BLaER1 treated with 17β-estradiol and CSF1 and Interleukin-3, amounts not matched to agents 10 nM and 100 nM (cell line): ENCODE results near the gene GPC5.
"Not testable (repeated sequence)": the region's sequence is repeated elsewhere in the genome, so short reads cannot be mapped to it uniquely, and the experiment has no call there.

ENCODE experiments used
- H3K27ac ChIP-seq, 11 experiments: shearing (Covaris generic); formaldehyde crosslinking; 2 replicates each; pipeline ENCODE4 v1.8.1; 2022
- H3K27me3 ChIP-seq, 11 experiments: shearing (Covaris generic); formaldehyde crosslinking; 2 replicates each; pipeline ENCODE4 v1.8.1; 2022
- H3K36me3 ChIP-seq, 11 experiments: shearing (Covaris generic); formaldehyde crosslinking; 2 replicates each; pipeline ENCODE4 v1.8.1; 2022
- H3K4me1 ChIP-seq, 10 experiments: shearing (Covaris generic); formaldehyde crosslinking; 2 replicates each; pipeline ENCODE4 v1.8.1; 2022
- H3K4me2 ChIP-seq, 11 experiments: shearing (Covaris generic); formaldehyde crosslinking; 2 replicates each; pipeline ENCODE4 v1.8.1; 2022
- H3K4me3 ChIP-seq, 10 experiments: shearing (Covaris generic); formaldehyde crosslinking; 2 replicates each; pipeline ENCODE4 v1.8.1; 2022
- H3K9ac ChIP-seq, 11 experiments: shearing (Covaris generic); formaldehyde crosslinking; 2 replicates each; pipeline ENCODE4 v1.8.1; 2022
- H3K9me3 ChIP-seq, 11 experiments: shearing (Covaris generic); formaldehyde crosslinking; replicated peaks in 1 of 11; 2 replicates each; pipeline ENCODE4 v1.8.1; 2022
- H4K20me1 ChIP-seq, 11 experiments: shearing (Covaris generic); formaldehyde crosslinking; 2 replicates each; pipeline ENCODE4 v1.8.1; 2022
- Cebpa-rat ChIP-seq, 11 experiments: shearing (Covaris generic); IDR thresholded peaks; 2 replicates each; pipeline ENCODE4 v1.8.1; 2022

The GPC5 gene

DNA sequence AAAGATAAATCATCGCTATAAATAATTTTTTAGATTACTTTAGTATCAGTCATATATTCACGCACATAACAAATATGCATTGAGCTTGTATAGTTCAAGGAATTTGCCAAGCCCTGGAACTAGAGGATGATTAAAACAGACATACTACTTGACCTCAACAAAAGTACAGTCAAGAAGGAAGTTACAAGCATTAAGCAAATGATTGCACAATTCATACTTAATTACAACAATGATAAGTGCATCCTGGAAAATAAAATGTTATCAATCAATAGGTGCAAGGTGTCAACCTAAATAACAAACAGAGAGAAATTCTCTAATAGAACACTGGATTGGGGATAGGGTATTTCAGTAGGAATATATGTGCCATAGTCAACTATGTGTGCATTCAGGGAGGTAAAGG, 491.2 kb downstream of the GPC5 start:
- TF ChIP-seq Cebpa-rat (IDR thresholded peaks at IDR 0.05) = peak in 2 of 11 experiments; percentile 34 to 58; a peak in 2 of 22 replicates
- Histone ChIP-seq H3K4me1 (no peaks in the 10 kb centered on the region), H3K4me3 (no peak overlapping the region), H3K36me3 (no peaks in the 10 kb centered on the region), H4K20me1 (no peaks in the 10 kb centered on the region), H3K4me2 (no peak overlapping the region), H3K9ac (no peak overlapping the region), H3K27ac (no peak overlapping the region), H3K9me3 (peaks cover 0 to 20% (median 0%) of the 10 kb centered on the region in 11 experiments; a peak in 7 of 22 replicates), H3K27me3 (no peaks in the 10 kb centered on the region)

DNA sequence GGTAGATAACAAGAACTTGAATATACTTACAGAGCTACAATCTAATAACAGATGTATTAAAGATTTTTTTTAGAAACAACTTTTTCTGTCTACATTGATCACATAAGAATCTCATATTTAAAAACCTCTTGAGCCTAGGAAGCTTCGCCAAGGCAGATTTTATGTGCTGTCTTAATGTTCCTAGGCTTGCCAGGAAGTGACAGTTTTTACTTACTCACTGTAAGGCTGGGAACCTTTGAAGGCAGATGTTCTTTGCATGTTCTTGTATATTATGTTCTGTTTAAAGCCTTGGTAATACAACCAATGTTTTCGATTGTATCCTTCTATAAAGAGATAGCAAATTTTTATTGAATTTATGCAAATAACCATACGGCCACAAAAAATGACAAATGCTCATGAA, 492.7 kb downstream of the GPC5 start:
- H3K27ac ChIP-seq = no peak overlapping the region
- no peak overlapping the region for H3K4me2 ChIP-seq
- H3K9ac ChIP-seq = no peak overlapping the region
- H3K4me3 ChIP-seq = no peak overlapping the region
- no peaks in the 10 kb centered on the region for H3K4me1 ChIP-seq
- TF ChIP-seq Cebpa-rat (IDR thresholded peaks at IDR 0.05) = no peak
- no peaks in the 10 kb centered on the region for H3K36me3 ChIP-seq
- H4K20me1 ChIP-seq = no peaks in the 10 kb centered on the region
- peaks cover 0 to 20% (median 0%) of the 10 kb centered on the region in 11 experiments; a peak in 7 of 22 replicates for H3K9me3 ChIP-seq
- no peaks in the 10 kb centered on the region for H3K27me3 ChIP-seq

DNA sequence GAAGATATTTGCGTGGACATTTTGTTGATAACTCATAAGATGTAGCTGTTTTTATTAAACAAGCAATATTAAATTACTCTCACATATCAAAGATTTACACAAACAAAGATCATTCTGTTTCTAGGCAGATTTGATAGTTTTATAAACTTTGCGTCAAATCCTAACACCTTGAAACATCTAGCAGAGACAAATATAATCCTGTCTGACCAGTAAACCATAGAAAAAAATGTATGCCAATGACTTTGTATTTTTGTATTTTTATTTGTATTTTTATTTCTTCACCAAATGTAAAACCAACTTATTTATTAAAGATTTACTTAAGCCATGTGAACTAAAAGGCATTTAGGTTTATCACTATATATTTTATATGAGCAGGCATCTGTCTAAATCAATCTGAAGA, 494.6 kb downstream of the GPC5 start:
- Histone ChIP-seq H3K9ac (no peak overlapping the region), H3K4me3 (no peak overlapping the region), H3K27ac (no peak overlapping the region), H3K9me3 (peaks cover 0 to 10% (median 0%) of the 10 kb centered on the region in 11 experiments; a peak in 7 of 22 replicates), H4K20me1 (no peaks in the 10 kb centered on the region), H3K4me2 (no peak overlapping the region), H3K27me3 (no peaks in the 10 kb centered on the region), H3K4me1 (no peaks in the 10 kb centered on the region), H3K36me3 (no peaks in the 10 kb centered on the region)
- no peak for TF ChIP-seq Cebpa-rat (IDR thresholded peaks at IDR 0.05)

DNA sequence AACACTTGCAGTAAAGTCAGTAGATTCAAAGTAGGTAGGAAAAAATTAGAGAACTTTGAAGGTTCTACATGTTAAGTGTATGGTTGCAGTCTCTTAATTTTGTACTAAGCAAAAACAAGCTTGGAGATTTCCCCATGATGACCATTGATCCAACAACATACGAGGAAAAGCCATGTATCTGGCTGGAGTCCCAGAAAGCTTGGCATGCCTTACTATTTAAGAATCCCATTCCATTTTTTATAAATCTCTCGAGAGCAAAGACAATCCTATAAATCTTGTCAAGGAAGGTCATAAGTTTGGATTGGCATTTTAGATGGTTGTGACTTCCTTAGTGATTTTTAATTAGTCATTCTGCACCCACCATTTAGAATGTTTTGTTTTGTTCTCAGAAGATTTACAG, 495.9 kb downstream of the GPC5 start:
- peaks cover 0 to 3% (median 0%) of the 10 kb centered on the region in 11 experiments; a peak in 1 of 22 replicates for H3K9me3 ChIP-seq
- no peaks in the 10 kb centered on the region for H3K36me3 ChIP-seq
- no peak overlapping the region for H3K27ac ChIP-seq
- no peak overlapping the region for H3K4me2 ChIP-seq
- no peaks in the 10 kb centered on the region for H3K27me3 ChIP-seq
- no peaks in the 10 kb centered on the region for H3K4me1 ChIP-seq
- H4K20me1 ChIP-seq = no peaks in the 10 kb centered on the region
- no peak overlapping the region for H3K9ac ChIP-seq
- no peak overlapping the region for H3K4me3 ChIP-seq
- no peak for TF ChIP-seq Cebpa-rat (IDR thresholded peaks at IDR 0.05)

DNA sequence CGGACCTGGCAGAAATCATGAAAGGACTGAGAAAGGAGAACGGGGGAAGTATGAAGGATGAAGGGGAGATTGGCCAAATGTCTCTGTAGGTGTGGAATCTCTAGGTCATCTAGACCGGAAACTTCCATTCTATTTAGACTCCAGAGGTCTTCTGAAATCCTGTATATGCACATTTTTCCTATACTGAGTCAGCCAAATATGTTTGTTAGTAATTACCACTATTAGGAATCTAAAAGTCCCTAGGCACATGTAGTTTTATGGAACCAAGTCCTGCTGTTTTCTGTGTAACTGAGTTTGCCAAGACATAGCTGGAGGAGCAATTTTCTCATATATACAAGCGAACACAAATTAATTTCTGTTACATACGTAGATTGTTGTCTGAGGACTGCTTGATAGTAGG, 498.1 kb downstream of the GPC5 start:
- peaks cover 0 to 3% (median 0%) of the 10 kb centered on the region in 11 experiments; a peak in 1 of 22 replicates for H3K9me3 ChIP-seq
- H3K27ac ChIP-seq = no peak overlapping the region
- H3K9ac ChIP-seq = no peak overlapping the region
- H3K4me3 ChIP-seq = no peak overlapping the region
- H3K4me2 ChIP-seq = no peak overlapping the region
- H3K4me1 ChIP-seq = no peaks in the 10 kb centered on the region
- no peaks in the 10 kb centered on the region for H3K27me3 ChIP-seq
- no peaks in the 10 kb centered on the region for H4K20me1 ChIP-seq
- no peaks in the 10 kb centered on the region for H3K36me3 ChIP-seq
- TF ChIP-seq Cebpa-rat (IDR thresholded peaks at IDR 0.05) = no peak

DNA sequence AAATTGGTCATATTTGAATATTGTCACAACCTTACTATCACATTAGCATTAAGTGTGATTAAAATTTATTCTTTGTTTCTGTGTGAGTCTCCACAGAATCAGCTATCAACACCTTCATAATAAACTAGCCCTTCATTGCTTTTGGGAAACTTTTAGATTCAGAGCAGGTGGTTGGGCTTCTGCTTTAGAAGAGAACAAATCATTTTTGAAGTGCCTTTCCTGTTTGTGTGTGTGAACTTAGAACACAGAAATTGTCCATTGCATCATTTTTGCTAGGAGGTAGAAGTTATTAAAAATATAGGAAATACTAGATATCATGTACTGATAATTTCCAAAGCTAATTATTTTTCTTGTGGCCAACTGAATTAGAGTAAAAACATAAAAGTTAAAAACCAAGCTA, 500.6 kb downstream of the GPC5 start:
- H3K9ac ChIP-seq, H4K20me1 ChIP-seq, H3K36me3 ChIP-seq, H3K27ac ChIP-seq, H3K4me3 ChIP-seq, H3K4me1 ChIP-seq, H3K4me2 ChIP-seq, H3K27me3 ChIP-seq, H3K9me3 ChIP-seq: not testable (repeated sequence)

DNA sequence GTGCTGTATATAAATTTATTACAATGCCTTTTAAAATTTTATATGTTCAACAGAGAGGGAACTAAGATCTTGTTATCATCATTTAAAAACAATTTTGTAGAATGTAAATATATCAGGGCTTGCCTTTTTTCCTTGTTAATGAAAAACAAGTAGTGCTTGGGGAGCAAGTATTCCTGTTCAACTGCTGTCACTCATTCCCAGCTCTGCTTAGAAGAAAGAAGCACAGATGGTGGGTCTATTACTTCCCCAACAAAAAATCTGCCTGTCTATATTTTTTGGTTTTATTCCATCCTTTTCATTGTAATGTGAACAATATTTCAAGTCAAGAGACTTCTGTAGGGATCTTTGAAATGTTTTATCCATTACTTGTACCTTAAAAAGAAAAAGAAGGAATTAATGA, 503.9 kb downstream of the GPC5 start:
- TF ChIP-seq Cebpa-rat (IDR thresholded peaks at IDR 0.05) = no peak
- no peak overlapping the region for H3K4me2 ChIP-seq
- H3K27ac ChIP-seq = no peak overlapping the region
- H3K9ac ChIP-seq = no peak overlapping the region
- no peak overlapping the region for H3K4me3 ChIP-seq
- peaks cover 12 to 26% (median 17%) of the 10 kb centered on the region in 10 experiments for H3K4me1 ChIP-seq
- no peaks in the 10 kb centered on the region for H4K20me1 ChIP-seq
- H3K27me3 ChIP-seq = no peaks in the 10 kb centered on the region
- H3K36me3 ChIP-seq = no peaks in the 10 kb centered on the region
- peaks cover 0 to 4% (median 0%) of the 10 kb centered on the region in 11 experiments; a peak in 1 of 22 replicates for H3K9me3 ChIP-seq

DNA sequence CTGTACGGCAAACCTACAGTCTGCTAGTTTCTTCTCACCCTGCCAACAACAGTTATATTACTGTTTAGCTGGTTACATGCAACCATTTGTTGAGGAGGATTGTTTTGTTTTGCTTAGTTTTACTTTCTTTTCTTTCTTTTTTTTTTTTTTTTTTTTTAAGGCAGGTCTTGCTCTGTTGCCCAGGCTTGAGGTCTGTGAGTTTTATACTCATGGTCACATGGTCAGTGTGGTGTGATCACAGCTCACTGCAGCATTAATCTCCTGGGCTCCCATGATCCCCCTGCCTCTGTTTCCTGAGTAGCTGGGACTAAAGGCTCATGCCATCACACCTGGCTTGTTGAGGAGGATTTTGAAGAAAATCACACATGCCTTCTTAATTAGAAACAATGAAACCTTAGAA, 505.6 kb downstream of the GPC5 start:
- H3K27ac ChIP-seq = peak overlapping the region in 9 of 11 experiments; percentile 34 to 77 (median 64); a peak in 18 of 22 replicates
- H3K9me3 ChIP-seq = peaks cover 0 to 4% (median 0%) of the 10 kb centered on the region in 11 experiments; a peak in 1 of 22 replicates
- H3K4me2 ChIP-seq = peak overlapping the region; percentile 22 to 71 (median 53); a peak in 21 of 22 replicates
- peak overlapping the region in 3 of 11 experiments; percentile 13 to 33 (median 24); a peak in 2 of 22 replicates for H3K9ac ChIP-seq
- no peak overlapping the region for H3K4me3 ChIP-seq
- H4K20me1 ChIP-seq = no peaks in the 10 kb centered on the region
- no peaks in the 10 kb centered on the region for H3K36me3 ChIP-seq
- no peak for TF ChIP-seq Cebpa-rat (IDR thresholded peaks at IDR 0.05)
- peaks cover 12 to 26% (median 17%) of the 10 kb centered on the region in 10 experiments for H3K4me1 ChIP-seq
- H3K27me3 ChIP-seq = no peaks in the 10 kb centered on the region

DNA sequence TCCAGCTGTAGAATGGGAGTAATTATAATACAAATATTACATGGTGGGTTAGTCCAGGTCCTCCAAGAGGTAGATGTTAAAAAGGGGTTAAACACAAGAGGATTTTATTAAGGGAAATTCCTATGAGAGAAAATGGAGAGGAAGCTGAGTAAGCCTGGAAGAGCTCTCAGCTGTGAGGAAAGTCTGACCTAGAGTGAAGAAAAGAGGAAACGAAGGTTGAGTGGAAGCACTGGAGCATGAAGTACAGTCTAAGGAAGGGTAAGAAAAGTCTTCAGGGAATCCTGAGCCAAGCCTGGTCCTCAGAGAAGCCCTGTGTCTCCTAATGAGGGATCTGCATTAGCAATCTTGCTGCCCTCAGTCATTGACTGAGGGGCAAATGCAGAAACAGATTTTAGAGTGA, 506.2 kb downstream of the GPC5 start:
- Histone ChIP-seq H3K4me2 (peak overlapping the region; percentile 22 to 71 (median 53)), H3K36me3 (no peaks in the 10 kb centered on the region), H3K4me1 (peaks cover 12 to 26% (median 17%) of the 10 kb centered on the region in 10 experiments), H3K9me3 (peaks cover 0 to 4% (median 0%) of the 10 kb centered on the region in 11 experiments; a peak in 1 of 22 replicates), H3K27me3 (no peaks in the 10 kb centered on the region), H4K20me1 (no peaks in the 10 kb centered on the region), H3K27ac (peak overlapping the region in 9 of 11 experiments; percentile 34 to 77 (median 64); a peak in 17 of 22 replicates), H3K4me3 (no peak overlapping the region), H3K9ac (peak overlapping the region in 2 of 11 experiments; percentile 13 to 33; a peak in 2 of 22 replicates)
- peak in 3 of 11 experiments; percentile 19 to 38 (median 35); a peak in 3 of 22 replicates for TF ChIP-seq Cebpa-rat (IDR thresholded peaks at IDR 0.05)

DNA sequence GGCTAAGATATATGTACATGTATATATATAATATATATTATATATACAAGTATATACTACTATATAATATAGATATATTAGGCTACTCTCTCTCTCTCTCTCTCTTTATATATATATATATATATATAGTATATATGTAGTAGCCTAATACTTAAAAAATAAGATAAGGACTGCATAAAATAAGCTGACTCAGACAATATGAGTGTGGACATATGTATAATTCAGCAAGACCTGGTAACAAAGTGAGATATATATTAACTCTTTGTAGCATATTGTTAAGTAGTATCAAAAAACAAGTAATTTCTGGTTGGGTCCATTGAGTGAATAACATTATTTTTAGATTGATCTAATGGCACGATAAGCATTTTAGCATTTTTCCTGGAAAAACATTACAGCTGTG, 509.0 kb downstream of the GPC5 start:
- TF ChIP-seq Cebpa-rat (IDR thresholded peaks at IDR 0.05) = no peak
- Histone ChIP-seq H3K4me3 (no peak overlapping the region), H3K4me1 (peaks cover 12 to 26% (median 17%) of the 10 kb centered on the region in 10 experiments), H3K36me3 (no peaks in the 10 kb centered on the region), H3K27me3 (no peaks in the 10 kb centered on the region), H3K9me3 (peaks cover 0 to 4% (median 0%) of the 10 kb centered on the region in 11 experiments; a peak in 1 of 22 replicates), H3K9ac (no peak overlapping the region), H4K20me1 (no peaks in the 10 kb centered on the region), H3K27ac (no peak overlapping the region), H3K4me2 (no peak overlapping the region)
